Effector memory CD4-positive, alpha-beta T cell (primary cell): Measurements from ENCODE around the gene MYORG.

ENCODE experiments used
- DNase-seq, 3 donors: peaks; one replicate each; pipeline ENCODE4 v3.0.0-alpha.2; 2020
- H3K27ac ChIP-seq: 2 replicates; pipeline ENCODE4 v1.7.0; 2013; ENCODE audit warnings: mild to moderate bottlenecking, low read length, moderate library complexity; ENCODE audit not compliant: insufficient read depth, poor library complexity, severe bottlenecking
- H3K27me3 ChIP-seq: replicated peaks from 2 replicates; pipeline ENCODE4 v1.7.0; 2013; ENCODE audit warnings: mild to moderate bottlenecking, low read length; ENCODE audit not compliant: insufficient read depth, control insufficient read depth, poor library complexity, severe bottlenecking
- H3K36me3 ChIP-seq: 2 replicates; pipeline ENCODE4 v1.7.0; 2013; ENCODE audit warnings: mild to moderate bottlenecking, low read length, moderate library complexity; ENCODE audit not compliant: control insufficient read depth, insufficient read depth
- H3K4me1 ChIP-seq: 2 replicates; pipeline ENCODE4 v1.7.0; 2013; ENCODE audit warnings: low read length, mild to moderate bottlenecking; ENCODE audit not compliant: control insufficient read depth, insufficient read depth, poor library complexity, severe bottlenecking
- H3K4me3 ChIP-seq: 2 replicates; pipeline ENCODE4 v1.7.0; 2013; ENCODE audit warnings: low read length, low read depth, mild to moderate bottlenecking; ENCODE audit not compliant: insufficient read depth, poor library complexity, severe bottlenecking
- H3K9me3 ChIP-seq: 2 replicates; pipeline ENCODE4 v1.7.0; 2013; ENCODE audit warnings: mild to moderate bottlenecking, low read length, moderate library complexity; ENCODE audit not compliant: control insufficient read depth

Gene MYORG

DNA sequence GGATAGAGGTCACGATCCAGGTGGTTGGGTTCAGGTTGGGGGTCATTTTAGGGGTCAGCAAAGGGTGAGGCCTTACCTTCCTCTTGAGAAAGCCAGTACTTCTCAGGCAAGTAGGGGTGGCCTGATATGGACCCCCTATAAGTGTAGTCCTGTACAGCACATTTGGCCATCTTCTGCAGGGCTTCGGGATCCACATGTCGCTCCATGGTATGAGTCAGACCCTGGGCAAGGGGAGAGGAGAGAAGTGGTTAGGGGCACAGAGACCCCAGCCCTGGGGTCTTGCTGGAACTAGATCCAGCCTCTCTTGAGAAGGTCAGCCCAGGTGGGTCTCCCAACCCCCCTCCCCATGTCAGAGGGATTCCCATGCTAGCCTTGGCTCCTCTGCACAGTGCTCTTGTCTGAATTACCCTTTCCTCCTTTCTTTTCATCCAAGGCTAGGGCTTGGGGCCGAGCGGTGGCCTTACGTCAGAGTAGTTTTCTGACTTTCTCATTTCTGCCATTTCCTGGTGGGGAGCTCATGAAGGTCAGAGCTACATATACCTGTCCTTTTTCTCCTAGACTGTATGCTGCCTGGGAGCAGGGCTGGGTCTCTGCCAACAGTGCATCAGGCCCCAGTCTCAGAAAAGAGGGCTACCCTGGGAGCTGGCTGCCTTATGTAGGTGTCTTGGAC lies 9.0 kb upstream of the MYORG start:
- no peaks in the 10 kb centered on the region for H3K27me3 ChIP-seq
- H3K36me3 ChIP-seq = no peaks in the 10 kb centered on the region
- no peak overlapping the region for H3K27ac ChIP-seq
- DNase-seq = no peak
- no peaks in the 10 kb centered on the region for H3K9me3 ChIP-seq
- H3K4me1 ChIP-seq = peaks cover 6% of the 10 kb centered on the region
- H3K4me3 ChIP-seq = no peak overlapping the region

DNA sequence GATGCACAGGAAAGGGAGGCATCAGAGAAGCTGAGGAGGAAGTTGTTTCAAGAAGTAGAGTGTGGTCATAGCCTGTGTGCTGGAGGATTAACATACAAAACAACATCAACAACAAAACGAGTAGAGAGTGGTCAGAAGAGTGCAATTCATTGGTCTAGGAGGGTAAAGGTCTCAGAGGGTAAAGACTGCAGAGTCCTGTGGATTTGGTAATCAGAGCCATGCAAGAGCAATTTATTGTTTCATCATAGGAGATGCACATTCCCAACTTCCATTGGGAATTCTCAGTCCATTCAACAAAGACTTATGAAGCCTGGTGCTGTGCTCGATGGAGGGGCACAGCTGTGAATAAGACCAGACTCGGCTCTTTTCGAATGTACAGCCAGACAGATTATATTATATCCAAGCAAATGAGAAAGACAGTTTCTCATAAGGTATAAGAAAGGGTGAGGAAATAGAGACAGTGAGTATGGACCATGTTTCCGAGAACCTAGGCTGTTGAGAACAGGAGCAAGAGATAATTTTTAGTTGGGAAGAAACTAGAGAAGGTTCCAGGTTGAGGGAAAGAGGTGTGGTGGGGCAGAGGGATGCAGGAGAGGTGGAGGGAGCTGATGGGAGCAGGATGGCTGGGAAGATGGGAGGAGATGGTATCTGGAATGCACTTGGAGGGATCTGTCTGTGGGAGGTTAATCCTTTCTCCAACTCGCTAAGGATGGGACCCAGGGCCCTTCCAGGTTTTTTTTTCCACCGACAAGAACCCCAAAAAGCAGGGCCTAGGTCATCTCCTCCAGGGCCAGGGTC lies 7.9 kb upstream of the MYORG start:
- H3K36me3 ChIP-seq = no peaks in the 10 kb centered on the region
- no peak for DNase-seq
- H3K9me3 ChIP-seq = no peaks in the 10 kb centered on the region
- H3K4me1 ChIP-seq = peaks cover 17% of the 10 kb centered on the region
- H3K27me3 ChIP-seq = no peaks in the 10 kb centered on the region
- no peak overlapping the region for H3K4me3 ChIP-seq
- H3K27ac ChIP-seq = no peak overlapping the region

GRCh38 chr9:34383904-34384303 lies 7.2 kb upstream of the MYORG start:
- Histone ChIP-seq H3K27ac (no peak overlapping the region), H3K4me1 (peaks cover 19% of the 10 kb centered on the region), H3K9me3 (no peaks in the 10 kb centered on the region), H3K4me3 (no peak overlapping the region), H3K36me3 (no peaks in the 10 kb centered on the region), H3K27me3 (no peaks in the 10 kb centered on the region)
- no peak for DNase-seq

- no peaks in the 10 kb centered on the region for H3K27me3 ChIP-seq
- H3K27ac ChIP-seq = no peak overlapping the region
- peaks cover 19% of the 10 kb centered on the region for H3K4me1 ChIP-seq
- H3K4me3 ChIP-seq = no peak overlapping the region
- H3K36me3 ChIP-seq = no peaks in the 10 kb centered on the region
- H3K9me3 ChIP-seq = no peaks in the 10 kb centered on the region
- no peak for DNase-seq
These were observed 6.2 kb upstream of the MYORG start for GRCh38 chr9:34382879-34383278.

DNA sequence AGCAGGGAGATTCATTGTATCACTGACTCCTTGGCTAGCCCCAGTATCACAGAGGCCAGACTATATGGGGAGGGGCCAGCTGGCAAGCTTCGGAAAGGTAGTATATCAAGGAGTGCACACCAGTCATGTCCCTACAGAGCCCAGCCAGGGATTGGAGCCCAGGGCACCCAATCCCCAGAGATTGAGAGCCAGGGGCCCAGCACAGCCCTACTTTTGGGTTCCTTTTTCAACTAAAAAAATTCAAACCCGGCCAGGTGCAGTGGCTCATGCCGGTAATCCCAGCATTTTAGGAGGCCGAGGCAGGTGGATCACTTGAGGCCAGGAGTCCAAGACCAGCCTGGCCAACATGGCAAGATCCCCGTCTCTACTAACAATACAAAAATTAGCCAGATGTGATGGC lies 5.4 kb upstream of the MYORG start:
- no peaks in the 10 kb centered on the region for H3K9me3 ChIP-seq
- H3K27me3 ChIP-seq = no peaks in the 10 kb centered on the region
- H3K4me3 ChIP-seq = no peak overlapping the region
- peaks cover 24% of the 10 kb centered on the region for H3K4me1 ChIP-seq
- H3K27ac ChIP-seq = no peak overlapping the region
- no peaks in the 10 kb centered on the region for H3K36me3 ChIP-seq
- DNase-seq = no peak

DNA sequence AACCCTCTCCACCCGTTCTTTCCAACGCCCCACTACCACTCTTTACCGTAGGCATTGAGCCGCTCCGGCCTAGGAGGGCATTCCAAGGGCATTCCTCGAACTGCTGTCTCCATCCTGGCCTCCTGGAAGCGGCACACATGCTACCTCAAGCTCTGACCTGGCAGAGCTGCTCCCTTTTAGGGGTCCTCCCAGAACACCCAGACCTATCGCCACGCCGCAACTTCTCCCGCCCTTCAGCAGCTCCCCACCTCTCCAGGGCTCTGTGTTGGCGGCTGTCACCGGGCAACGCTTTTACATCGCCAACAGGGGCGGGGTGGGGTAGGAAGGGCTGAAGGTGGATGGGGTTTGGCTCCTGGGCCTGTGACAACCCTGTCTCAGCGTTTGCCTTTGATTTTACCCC lies 4.6 kb upstream of the MYORG start:
- H3K36me3 ChIP-seq = no peaks in the 10 kb centered on the region
- DNase-seq = no peak
- H3K4me1 ChIP-seq = peaks cover 24% of the 10 kb centered on the region
- H3K9me3 ChIP-seq = no peaks in the 10 kb centered on the region
- H3K4me3 ChIP-seq = no peak overlapping the region
- no peaks in the 10 kb centered on the region for H3K27me3 ChIP-seq
- no peak overlapping the region for H3K27ac ChIP-seq

GRCh38 chr9:34380511-34381315 lies 4.0 kb upstream of the MYORG start:
- Histone ChIP-seq H3K36me3 (no peaks in the 10 kb centered on the region), H3K9me3 (no peaks in the 10 kb centered on the region), H3K4me3 (peak overlapping the region; percentile 64), H3K4me1 (peaks cover 27% of the 10 kb centered on the region), H3K27ac (no peak overlapping the region), H3K27me3 (no peaks in the 10 kb centered on the region)
- DNase-seq = peak; percentile 71 to 72 (median 71)

DNA sequence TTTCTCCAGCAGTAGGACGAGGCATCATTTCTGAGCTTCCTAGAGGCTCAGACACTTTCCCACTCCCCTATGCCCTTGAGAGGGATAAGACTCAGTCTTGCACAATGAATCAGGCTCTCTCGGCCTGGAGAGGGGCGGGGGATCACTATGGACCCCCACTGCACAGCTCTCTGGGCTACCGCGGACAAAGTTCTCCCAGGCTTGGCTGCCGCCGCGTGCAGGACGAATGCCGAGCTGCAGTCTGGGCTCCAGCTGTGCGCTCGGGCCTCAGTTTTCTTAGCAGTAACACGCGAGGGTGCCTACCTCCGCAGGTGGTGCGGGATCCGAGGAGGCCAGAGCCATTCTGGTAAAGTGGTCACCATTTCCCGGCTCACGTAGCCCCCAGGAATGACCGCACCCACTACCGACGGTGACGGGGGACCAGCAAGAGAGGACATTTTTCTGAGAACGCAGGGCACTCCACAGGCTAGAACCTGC lies 3.4 kb upstream of the MYORG start:
- H3K4me1 ChIP-seq = peaks cover 27% of the 10 kb centered on the region
- H3K36me3 ChIP-seq = no peaks in the 10 kb centered on the region
- H3K27ac ChIP-seq = peak overlapping the region; percentile 44
- no peak for DNase-seq
- H3K9me3 ChIP-seq = no peaks in the 10 kb centered on the region
- no peaks in the 10 kb centered on the region for H3K27me3 ChIP-seq
- peak overlapping the region; percentile 35 for H3K4me3 ChIP-seq

DNA sequence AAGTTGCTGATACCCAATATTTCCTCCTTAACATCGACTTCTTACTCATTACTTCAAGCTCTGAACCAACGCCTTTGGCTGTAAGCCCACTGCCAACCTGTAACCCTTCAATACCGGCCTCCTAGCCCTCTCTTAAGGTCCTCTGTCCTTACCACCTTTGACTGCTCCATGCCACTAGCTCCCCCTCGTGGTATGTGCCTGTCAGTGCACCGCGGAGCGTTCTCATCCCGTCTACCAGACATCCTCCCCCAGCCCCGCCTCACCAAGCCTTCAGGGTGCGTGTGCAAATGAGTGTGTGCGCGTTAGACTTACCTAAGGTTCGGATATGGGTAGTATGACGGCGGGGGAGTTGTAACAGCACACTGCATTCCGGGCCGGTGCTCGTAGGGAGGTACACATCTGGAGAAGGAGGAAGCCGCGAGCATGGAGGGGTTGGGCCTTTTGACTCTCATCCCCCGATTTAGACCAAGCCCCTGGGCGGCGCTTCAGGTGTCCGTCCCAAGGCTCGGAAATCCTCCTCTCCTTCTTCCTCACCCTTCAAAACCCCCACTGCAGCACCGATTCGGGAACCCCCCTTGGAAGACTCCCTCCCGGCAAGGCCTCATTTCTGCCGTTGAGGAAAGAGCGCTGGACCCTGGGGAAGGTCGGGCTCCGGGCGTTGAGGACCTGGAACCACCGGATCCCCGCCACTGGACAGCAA lies 2.8 kb upstream of the MYORG start:
- peaks cover 27% of the 10 kb centered on the region for H3K4me1 ChIP-seq
- no peaks in the 10 kb centered on the region for H3K9me3 ChIP-seq
- peak; percentile 78 to 83 (median 78) for DNase-seq
- H3K27ac ChIP-seq = peak overlapping the region; percentile 44
- H3K27me3 ChIP-seq = no peaks in the 10 kb centered on the region
- H3K36me3 ChIP-seq = no peaks in the 10 kb centered on the region
- H3K4me3 ChIP-seq = peak overlapping the region; percentile 35
